Measurements from ENCODE around the gene MGST2.
"Not testable (repeated sequence)": the region's sequence is repeated elsewhere in the genome, so short reads cannot be mapped to it uniquely, and the experiment has no call there.

Gene MGST2

DNA sequence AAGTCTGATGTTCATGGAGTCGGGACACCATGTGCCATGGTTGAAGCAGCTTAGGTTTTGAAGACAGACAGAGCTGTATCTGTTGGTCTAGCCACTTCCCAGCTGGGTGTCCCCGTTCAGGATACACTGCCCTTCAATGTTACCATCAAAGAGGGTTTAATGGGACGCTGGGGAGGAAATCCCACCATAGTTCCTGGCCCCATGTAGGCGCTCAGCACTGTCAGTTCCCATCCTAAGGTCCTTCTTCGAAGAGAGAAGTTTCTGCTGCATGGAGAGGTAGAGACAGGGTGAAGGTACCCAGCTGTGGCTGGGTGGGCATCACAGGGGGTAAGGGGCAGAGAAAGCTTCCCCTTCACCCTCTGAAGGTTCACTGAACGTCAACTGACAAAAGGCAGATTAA, 3.7 kb downstream of the MGST2 start:
- no peak for DNase-seq

DNA sequence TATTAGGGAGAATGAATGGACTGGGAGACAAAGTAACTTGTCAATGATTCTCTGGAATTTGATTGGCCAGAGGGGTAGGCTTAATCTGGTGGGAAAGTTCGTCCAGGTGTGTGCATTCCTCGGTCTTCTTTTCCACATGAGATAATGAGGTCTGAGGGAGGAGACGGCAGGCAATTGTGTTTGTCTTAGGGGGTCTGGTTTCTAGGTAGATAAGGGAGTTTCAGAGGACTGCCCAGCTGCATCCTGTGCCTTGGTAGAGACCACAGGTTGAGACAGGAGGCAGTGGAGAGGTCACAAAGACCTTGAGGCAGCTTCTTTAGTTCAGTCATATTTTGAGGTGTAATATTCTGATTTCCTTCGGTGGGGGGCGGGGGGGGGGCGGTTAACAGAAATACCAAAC, 4.3 kb downstream of the MGST2 start:
- no peak for DNase-seq

- DNase-seq, result no peak
Measured at GRCh38 chr4:139670775-139671174, 5.2 kb downstream of the MGST2 start.

DNA sequence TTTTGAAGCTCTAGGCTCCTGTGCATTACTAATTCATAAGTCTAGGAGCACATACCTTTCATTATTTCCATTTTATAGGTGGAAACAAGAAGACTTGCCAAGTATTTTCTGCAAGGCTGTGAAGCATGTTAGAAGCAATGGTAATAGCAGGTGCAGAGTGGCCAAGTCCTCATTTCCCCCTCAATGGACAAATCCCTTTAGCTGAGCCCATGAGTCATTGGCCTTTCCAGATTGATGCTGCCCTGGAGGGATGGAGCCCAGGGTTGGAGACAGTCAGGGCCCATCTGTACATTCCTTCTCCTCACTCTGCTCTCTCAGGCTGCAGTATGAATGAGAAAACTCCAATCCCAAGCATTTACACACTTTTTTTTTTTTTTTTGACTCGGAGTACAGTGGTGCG, 6.6 kb downstream of the MGST2 start:
- no peak for DNase-seq

DNA sequence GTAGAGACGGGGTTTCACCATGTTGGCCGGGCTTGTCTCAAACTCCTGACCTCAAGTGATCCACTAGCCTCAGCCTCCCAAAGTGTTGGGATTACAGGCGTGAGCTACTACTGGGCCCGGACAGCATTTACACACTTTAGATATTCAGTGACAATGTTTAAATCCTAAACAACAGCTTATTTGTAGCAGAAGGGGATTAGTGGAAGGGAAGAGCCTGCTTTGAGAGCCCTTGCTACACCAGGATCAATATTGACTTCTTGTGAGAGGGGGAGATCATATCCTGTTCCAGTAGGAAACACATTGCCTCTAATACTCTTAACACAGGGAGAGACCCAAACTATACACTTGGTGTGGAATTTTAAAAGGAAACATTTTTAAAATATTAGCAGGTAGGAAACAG, 7.1 kb downstream of the MGST2 start:
- DNase-seq, result no peak

- peak in 2 of 56 donors; percentile 2 to 9 for DNase-seq
Measured at GRCh38 chr4:139674875-139675550, 9.4 kb downstream of the MGST2 start.

DNA sequence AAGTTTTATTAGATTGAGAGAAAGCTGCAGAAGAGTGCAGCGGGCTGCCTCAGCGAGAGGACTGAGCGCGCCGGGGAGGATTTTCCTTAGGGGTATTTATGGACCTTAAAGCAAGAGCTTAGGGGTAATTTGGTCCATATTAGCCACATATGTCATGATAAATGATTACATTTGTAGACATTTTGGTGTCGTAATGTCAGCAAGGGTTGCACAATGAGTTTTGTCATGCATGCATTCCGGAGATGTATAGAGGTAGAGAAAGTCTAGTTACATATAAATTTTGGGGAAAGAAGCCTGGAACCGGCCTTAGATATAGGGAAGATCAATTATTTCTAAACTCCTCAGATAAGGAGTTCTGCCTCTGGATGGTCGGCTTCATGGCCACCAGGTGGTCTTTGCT, 10.0 kb downstream of the MGST2 start:
- no peak for DNase-seq

- no peak for DNase-seq
Measured at GRCh38 chr4:139676365-139676764, 10.7 kb downstream of the MGST2 start.

- DNase-seq, result no peak
Measured at GRCh38 chr4:139676913-139677585, 11.4 kb downstream of the MGST2 start.

DNA sequence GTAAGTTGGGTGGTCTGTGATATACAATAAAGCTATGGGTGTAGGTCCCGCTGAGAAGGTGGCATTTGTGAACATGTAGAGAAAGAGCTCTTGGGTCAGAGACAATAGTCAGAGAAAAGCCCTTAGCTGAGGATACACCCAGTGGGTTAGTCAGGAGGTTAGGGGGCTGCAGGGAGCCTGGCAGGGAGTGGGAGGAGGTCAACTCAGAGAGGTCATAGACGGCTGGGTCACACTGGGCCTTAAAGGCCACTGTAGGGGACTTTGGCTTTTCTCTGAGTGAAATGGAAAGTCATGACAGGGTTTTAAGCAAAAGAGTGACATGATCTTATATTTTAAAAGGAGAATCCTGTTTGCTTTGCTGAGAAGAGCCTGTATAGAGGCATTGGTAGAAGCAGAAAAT, 16.7 kb downstream of the MGST2 start:
- DNase-seq, result no peak

GRCh38 chr4:139682741-139683151, 17.1 kb downstream of the MGST2 start:
- DNase-seq, result no peak

DNA sequence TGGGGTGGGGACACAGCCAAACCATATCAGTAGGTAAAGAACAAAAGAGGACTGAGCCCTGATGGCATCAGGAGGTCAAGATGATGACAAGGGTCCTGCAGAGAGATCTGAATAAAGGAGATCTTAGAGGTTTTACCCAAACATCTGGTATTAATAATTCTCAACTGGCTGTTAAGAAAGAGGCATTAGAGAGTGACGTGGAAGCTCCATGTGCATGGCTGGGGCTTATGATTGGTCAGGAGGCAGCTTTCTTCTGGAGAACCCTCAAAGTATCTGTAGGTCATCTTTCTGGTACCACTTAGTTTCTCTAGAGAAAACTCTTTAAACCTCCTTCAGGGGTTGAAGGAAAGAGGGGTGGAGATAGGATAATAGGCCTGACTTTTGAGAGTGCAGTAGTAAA, 18.7 kb downstream of the MGST2 start:
- no peak for DNase-seq

- DNase-seq, result no peak
Measured at GRCh38 chr4:139685180-139685579, 19.6 kb downstream of the MGST2 start.

- DNase-seq, result no peak
Measured at GRCh38 chr4:139686130-139686529, 20.5 kb downstream of the MGST2 start.

GRCh38 chr4:139686988-139687387, 21.4 kb downstream of the MGST2 start:
- DNase-seq, result no peak

GRCh38 chr4:139689093-139689722, 23.6 kb downstream of the MGST2 start:
- no peak for DNase-seq

DNA sequence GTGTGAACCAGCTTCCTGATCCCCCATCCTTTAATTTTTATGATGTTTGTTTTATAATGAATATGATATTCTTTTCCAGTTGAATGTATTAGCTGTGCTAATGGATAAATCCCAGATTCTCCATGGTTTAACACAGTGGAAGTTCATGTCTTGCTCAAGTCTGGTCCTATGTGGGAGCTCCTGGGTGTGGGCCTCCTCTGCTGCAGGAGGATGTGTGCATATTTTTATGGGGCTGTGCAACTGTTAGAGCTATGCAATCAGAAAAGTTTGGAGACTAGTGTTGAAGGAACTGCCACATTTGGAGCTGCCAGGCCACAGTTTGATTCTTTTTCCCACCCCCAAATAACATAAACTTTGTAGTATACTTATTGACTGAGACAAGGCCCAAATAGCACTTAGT, 24.8 kb downstream of the MGST2 start:
- DNase-seq, result no peak

- peak in 1 of 56 donors; percentile 1 for DNase-seq
Measured at GRCh38 chr4:139692309-139693012, 26.8 kb downstream of the MGST2 start.

- DNase-seq, result no peak
Measured at GRCh38 chr4:139694522-139695107, 29.0 kb downstream of the MGST2 start.

- no peak for DNase-seq
Measured at GRCh38 chr4:139696491-139696890, 30.9 kb downstream of the MGST2 start.

- DNase-seq, result not testable (repeated sequence)
Measured at GRCh38 chr4:139698167-139698925, 32.7 kb downstream of the MGST2 start.

Measured in nucleus accumbens (tissue), 56 donors.